Rectal smooth muscle tissue (tissue), 1 donor: Measurements from ENCODE around the gene LAMA2.

Experiments used
- H3K27ac ChIP-seq: one replicate; pipeline ENCODE4 v1.7.0; 2013; ENCODE audit warnings: low read depth, low read length, inconsistent platforms
- H3K27me3 ChIP-seq: one replicate; pipeline ENCODE4 v1.7.0; 2013; ENCODE audit warnings: low read length; ENCODE audit not compliant: control insufficient read depth, insufficient read depth
- H3K36me3 ChIP-seq: one replicate; pipeline ENCODE4 v1.7.0; 2013; ENCODE audit warnings: low read length; ENCODE audit not compliant: control insufficient read depth, insufficient read depth
- H3K4me1 ChIP-seq: one replicate; pipeline ENCODE4 v1.7.0; 2013; ENCODE audit warnings: low read length; ENCODE audit not compliant: control insufficient read depth, insufficient read depth
- H3K4me3 ChIP-seq: one replicate; pipeline ENCODE4 v1.7.0; 2013; ENCODE audit warnings: low read length
- H3K9ac ChIP-seq: one replicate; pipeline ENCODE4 v1.7.0; 2013; ENCODE audit warnings: low read length

Gene LAMA2

GRCh38 chr6:128919412-128920180 is 36.7 kb downstream of the LAMA2 start:
- Histone ChIP-seq H3K27ac (no peak overlapping the region), H3K4me1 (no peaks in the 10 kb centered on the region), H3K27me3 (no peaks in the 10 kb centered on the region), H3K36me3 (no peaks in the 10 kb centered on the region), H3K9ac (no peak overlapping the region), H3K4me3 (no peak overlapping the region)

- H3K36me3 ChIP-seq = no peaks in the 10 kb centered on the region
- H3K4me3 ChIP-seq = no peak overlapping the region
- H3K9ac ChIP-seq = no peak overlapping the region
- H3K27me3 ChIP-seq = no peaks in the 10 kb centered on the region
- H3K27ac ChIP-seq = no peak overlapping the region
- H3K4me1 ChIP-seq = no peaks in the 10 kb centered on the region
Observed at GRCh38 chr6:128925765-128926164, 42.8 kb downstream of the LAMA2 start.

- H3K27ac ChIP-seq = no peak overlapping the region
- no peaks in the 10 kb centered on the region for H3K27me3 ChIP-seq
- no peaks in the 10 kb centered on the region for H3K36me3 ChIP-seq
- no peaks in the 10 kb centered on the region for H3K4me1 ChIP-seq
- H3K4me3 ChIP-seq = no peak overlapping the region
- H3K9ac ChIP-seq = no peak overlapping the region
Observed at GRCh38 chr6:128929869-128930268, 46.9 kb downstream of the LAMA2 start.

GRCh38 chr6:128930321-128930720 is 47.4 kb downstream of the LAMA2 start:
- H3K36me3 ChIP-seq = no peaks in the 10 kb centered on the region
- no peaks in the 10 kb centered on the region for H3K27me3 ChIP-seq
- no peak overlapping the region for H3K4me3 ChIP-seq
- H3K4me1 ChIP-seq = no peaks in the 10 kb centered on the region
- H3K27ac ChIP-seq = no peak overlapping the region
- H3K9ac ChIP-seq = no peak overlapping the region

GRCh38 chr6:128932061-128932460 is 49.1 kb downstream of the LAMA2 start:
- Histone ChIP-seq H3K9ac (no peak overlapping the region), H3K27ac (no peak overlapping the region), H3K36me3 (no peaks in the 10 kb centered on the region), H3K4me3 (no peak overlapping the region), H3K27me3 (no peaks in the 10 kb centered on the region), H3K4me1 (no peaks in the 10 kb centered on the region)

GRCh38 chr6:128950864-128951263 is 67.9 kb downstream of the LAMA2 start:
- Histone ChIP-seq H3K27ac (no peak overlapping the region), H3K36me3 (no peaks in the 10 kb centered on the region)

GRCh38 chr6:128952902-128953301 is 70.0 kb downstream of the LAMA2 start:
- H3K9ac ChIP-seq = no peak overlapping the region
- no peaks in the 10 kb centered on the region for H3K27me3 ChIP-seq
- no peaks in the 10 kb centered on the region for H3K4me1 ChIP-seq
- H3K27ac ChIP-seq = no peak overlapping the region
- H3K36me3 ChIP-seq = no peaks in the 10 kb centered on the region
- no peak overlapping the region for H3K4me3 ChIP-seq

More at GRCh38 chr6:128950864-128951263, 67.9 kb downstream of the LAMA2 start:
- Histone ChIP-seq H3K27me3 (no peaks in the 10 kb centered on the region), H3K4me1 (no peaks in the 10 kb centered on the region), H3K4me3 (no peak overlapping the region), H3K9ac (no peak overlapping the region)

GRCh38 chr6:128954308-128955043 is 71.5 kb downstream of the LAMA2 start:
- Histone ChIP-seq H3K4me3 (no peak overlapping the region), H3K36me3 (no peaks in the 10 kb centered on the region), H3K27ac (no peak overlapping the region), H3K4me1 (no peaks in the 10 kb centered on the region), H3K27me3 (no peaks in the 10 kb centered on the region), H3K9ac (no peak overlapping the region)

GRCh38 chr6:128963561-128963960 is 80.6 kb downstream of the LAMA2 start:
- Histone ChIP-seq H3K4me3 (no peak overlapping the region), H3K36me3 (no peaks in the 10 kb centered on the region), H3K27me3 (no peaks in the 10 kb centered on the region), H3K27ac (no peak overlapping the region), H3K4me1 (no peaks in the 10 kb centered on the region), H3K9ac (no peak overlapping the region)

- no peaks in the 10 kb centered on the region for H3K36me3 ChIP-seq
- no peaks in the 10 kb centered on the region for H3K4me1 ChIP-seq
- no peak overlapping the region for H3K9ac ChIP-seq
- H3K27me3 ChIP-seq = no peaks in the 10 kb centered on the region
- H3K27ac ChIP-seq = no peak overlapping the region
- H3K4me3 ChIP-seq = no peak overlapping the region
Observed at GRCh38 chr6:128964233-128964755, 81.4 kb downstream of the LAMA2 start.

GRCh38 chr6:128964771-128965170 is 81.8 kb downstream of the LAMA2 start:
- H3K27me3 ChIP-seq = no peaks in the 10 kb centered on the region
- H3K4me1 ChIP-seq = no peaks in the 10 kb centered on the region
- no peak overlapping the region for H3K27ac ChIP-seq
- H3K9ac ChIP-seq = no peak overlapping the region
- no peaks in the 10 kb centered on the region for H3K36me3 ChIP-seq
- H3K4me3 ChIP-seq = no peak overlapping the region

GRCh38 chr6:128966934-128967333 is 84.0 kb downstream of the LAMA2 start:
- Histone ChIP-seq H3K27ac (no peak overlapping the region), H3K4me1 (no peaks in the 10 kb centered on the region), H3K27me3 (no peaks in the 10 kb centered on the region), H3K9ac (no peak overlapping the region), H3K36me3 (no peaks in the 10 kb centered on the region), H3K4me3 (no peak overlapping the region)
